Spleen (tissue), 11 donors: ENCODE measurements around the gene EDN2. TPM values are rescaled to one million over a fixed set of nuclear protein-coding genes. Genes with fewer than 3 reads are reported as not detected.

ENCODE experiments used
- DNase-seq: peaks from one replicate; pipeline ENCODE4 v3.0.0-alpha.2; 2020
- H3K27ac ChIP-seq, 8 donors: fragments of 200-600 bp; sonication (generic) in 7 of 8; 1 replicate in 4 of 8; 2 replicates in 4 of 8; pipeline versions ENCODE4 v1.5.0 to v1.8.0; 2016 to 2021; ENCODE audit warnings: inconsistent platforms in 4 of 8, mild to moderate bottlenecking in 4 of 8, moderate library complexity in 1 of 8
- H3K27me3 ChIP-seq, 7 donors: fragments of 200-600 bp; sonication (generic) in 6 of 7; replicated peaks in 1 of 7; 1 replicate in 4 of 7; 2 replicates in 3 of 7; pipeline versions ENCODE4 v1.5.0 to v1.8.0; 2016 to 2021; ENCODE audit warnings: inconsistent platforms in 3 of 7, mild to moderate bottlenecking in 1 of 7
- H3K36me3 ChIP-seq, 6 donors: fragments of 200-600 bp; sonication (generic) in 5 of 6; 1 replicate in 4 of 6; 2 replicates in 2 of 6; pipeline versions ENCODE4 v1.5.0 to v1.8.0; 2016 to 2021; ENCODE audit warnings: inconsistent platforms in 2 of 6
- H3K4me1 ChIP-seq, 6 donors: fragments of 200-600 bp; sonication (generic) in 5 of 6; 1 replicate in 3 of 6; 2 replicates in 3 of 6; pipeline versions ENCODE4 v1.5.0 to v1.8.0; 2016 to 2021; ENCODE audit warnings: inconsistent platforms in 3 of 6
- H3K4me3 ChIP-seq, 8 donors: fragments of 200-600 bp; sonication (generic) in 7 of 8; 1 replicate in 4 of 8; 2 replicates in 4 of 8; pipeline versions ENCODE4 v1.5.0 to v1.8.0; 2016 to 2021; ENCODE audit warnings: inconsistent platforms in 4 of 8, mild to moderate bottlenecking in 4 of 8, moderate library complexity in 2 of 8
- H3K9me3 ChIP-seq, 8 donors: fragments of 200-600 bp; sonication (generic) in 7 of 8; 1 replicate in 4 of 8; 2 replicates in 4 of 8; pipeline versions ENCODE4 v1.5.0 to v1.8.0; 2016 to 2021; ENCODE audit warnings: inconsistent platforms in 4 of 8
- POLR2A ChIP-seq, 3 donors: fragments of 450-650 bp; IDR thresholded peaks; one replicate each; pipeline ENCODE4 v1.5.1; 2017; ENCODE audit warnings: antibody characterized with exemption in 3 of 3, mild to moderate bottlenecking in 1 of 3
- POLR2AphosphoS5 ChIP-seq, 3 donors: sonication (generic); formaldehyde crosslinking; IDR thresholded peaks; one replicate each; pipeline ENCODE4 v1.5.1; 2017; ENCODE audit warnings: antibody characterized with exemption in 3 of 3
- WGBS, 5 donors: extraction: QIAGEN DNeasy Blood & Tissue Kit in 3 of 5; methylation state at CpG; one replicate each; pipeline versions ENCODE4 v1.1.5 to v1.1.7; 2013 to 2018; 5-methylcytosine and 5-hydroxymethylcytosine counted together
- intact Hi-C: fragments of 100-400 bp; cut with DNase I; formaldehyde crosslinking; loops from one replicate; pipeline ENCODE4 v1.15.0; 2023; ENCODE audit warnings: low total_unique reads
- polyA plus RNA-seq, 3 donors: library from polyadenylated mRNA; stranded (reverse); fragments of 200-250 nt; gene quantifications; one replicate each; pipeline ENCODE4 v1.2.1, GENCODE V29; 2013
- total RNA-seq, 7 donors: library from RNA; depleted of rRNA in 3 of 7; stranded (reverse); fragments of >200 nt in 3 of 7; fragmentation: NEBNext Ultra II Directional in 4 of 7; extraction: Animal tissue kit (Norgen Biotek cat#: 25700) in 4 of 7; gene quantifications; one replicate each; pipeline versions ENCODE4 v1.1.0 to v1.2.1, GENCODE V29; 2016 to 2021
- TF ChIP-seq, protein P1 (sequence below), 11 experiments: fragments of 200-600 bp in 7 of 11; fragments of 450-650 bp in 4 of 11; sonication (generic) in 4 of 11; IDR thresholded peaks in 8 of 11; conservative IDR thresholded peaks in 3 of 11; 1 replicate in 7 of 11; 2 replicates in 4 of 11; pipeline versions ENCODE4 v1.4.0 to v1.8.0; 2016 to 2021; ENCODE audit warnings: antibody characterized with exemption in 11 of 11, inconsistent platforms in 4 of 11, mild to moderate bottlenecking in 1 of 11
- donor health status: healthy with polysubstance abuse.
- donor health status: DM: no; HTN: no; CAD: no; lungs with moderate emphysema.
- donor health status: DM: no; HTN: no; CAD: no.
- donor health status: Bipolar disorder and iron deficiency.
- donor health status: healthy.
- donor health status: DM: no; HTN: no; CAD: no.
- donor health status: DM: yes; HTN: yes; CAD: no.

Gene EDN2
- total and polyA plus RNA-seq, 10 donors: not detected

DNA sequence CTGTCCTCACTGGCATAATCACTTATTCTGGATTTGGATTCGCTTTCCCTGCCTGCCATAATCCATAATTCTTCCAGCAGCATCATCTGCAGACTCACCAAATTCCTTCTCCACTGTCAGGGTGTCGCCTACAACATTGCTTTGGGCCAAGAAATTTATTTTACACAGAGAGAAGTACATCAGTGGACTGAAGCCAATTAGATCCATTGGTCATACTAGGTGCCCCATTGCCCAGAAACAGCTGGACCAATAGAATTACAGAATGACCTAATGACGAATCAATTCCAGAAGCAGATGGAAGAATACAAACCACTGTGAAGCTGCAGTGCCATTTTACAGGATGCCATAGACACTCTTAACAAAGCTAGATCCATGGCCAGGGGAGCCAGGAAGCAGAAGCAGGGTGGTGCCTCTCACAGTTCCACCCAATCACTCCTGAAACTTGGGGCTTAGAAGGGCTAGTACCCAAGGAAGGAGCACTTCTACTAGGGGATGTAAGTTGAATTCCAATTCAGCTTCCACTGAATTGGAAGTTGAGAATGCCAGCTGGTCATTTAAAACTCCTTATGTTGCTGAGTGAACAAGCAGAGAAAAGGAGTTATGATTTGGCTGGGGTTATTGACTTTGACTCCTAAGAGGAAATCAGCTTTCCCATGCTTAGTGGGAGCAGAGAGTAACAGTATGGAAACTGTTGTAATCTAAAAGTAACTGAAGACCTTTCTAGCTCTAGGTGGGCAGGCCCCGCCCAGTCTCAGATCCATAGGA lies 44.0 kb downstream of the EDN2 start:
- H3K27me3 ChIP-seq: peaks cover 0 to 16% (median 0%) of the 10 kb centered on the region in 7 donors
- H3K9me3 ChIP-seq: peaks cover 0 to 22% (median 16%) of the 10 kb centered on the region in 8 donors
- no peaks in the 10 kb centered on the region for H3K36me3 ChIP-seq
- intact Hi-C loops: no loop called here
- H3K4me1 ChIP-seq: peaks cover 0 to 5% (median 1%) of the 10 kb centered on the region in 6 donors
- WGBS, 5 donors: 78 to 91% (median 83%) methylated on average over 4 of the region's 4 CpGs
- H3K4me3 ChIP-seq: no peak overlapping the region
- no peak for DNase-seq
- no peak for TF ChIP-seq POLR2A (IDR thresholded peaks at IDR 0.05)
- TF ChIP-seq POLR2AphosphoS5 (IDR thresholded peaks at IDR 0.05): no peak
- TF ChIP-seq, protein P1, sequence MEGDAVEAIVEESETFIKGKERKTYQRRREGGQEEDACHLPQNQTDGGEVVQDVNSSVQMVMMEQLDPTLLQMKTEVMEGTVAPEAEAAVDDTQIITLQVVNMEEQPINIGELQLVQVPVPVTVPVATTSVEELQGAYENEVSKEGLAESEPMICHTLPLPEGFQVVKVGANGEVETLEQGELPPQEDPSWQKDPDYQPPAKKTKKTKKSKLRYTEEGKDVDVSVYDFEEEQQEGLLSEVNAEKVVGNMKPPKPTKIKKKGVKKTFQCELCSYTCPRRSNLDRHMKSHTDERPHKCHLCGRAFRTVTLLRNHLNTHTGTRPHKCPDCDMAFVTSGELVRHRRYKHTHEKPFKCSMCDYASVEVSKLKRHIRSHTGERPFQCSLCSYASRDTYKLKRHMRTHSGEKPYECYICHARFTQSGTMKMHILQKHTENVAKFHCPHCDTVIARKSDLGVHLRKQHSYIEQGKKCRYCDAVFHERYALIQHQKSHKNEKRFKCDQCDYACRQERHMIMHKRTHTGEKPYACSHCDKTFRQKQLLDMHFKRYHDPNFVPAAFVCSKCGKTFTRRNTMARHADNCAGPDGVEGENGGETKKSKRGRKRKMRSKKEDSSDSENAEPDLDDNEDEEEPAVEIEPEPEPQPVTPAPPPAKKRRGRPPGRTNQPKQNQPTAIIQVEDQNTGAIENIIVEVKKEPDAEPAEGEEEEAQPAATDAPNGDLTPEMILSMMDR (IDR thresholded peaks at IDR 0.05 in 8 of 11, conservative IDR thresholded peaks at IDR 0.05 in 3 of 11): no peak
- H3K27ac ChIP-seq: no peak overlapping the region

DNA sequence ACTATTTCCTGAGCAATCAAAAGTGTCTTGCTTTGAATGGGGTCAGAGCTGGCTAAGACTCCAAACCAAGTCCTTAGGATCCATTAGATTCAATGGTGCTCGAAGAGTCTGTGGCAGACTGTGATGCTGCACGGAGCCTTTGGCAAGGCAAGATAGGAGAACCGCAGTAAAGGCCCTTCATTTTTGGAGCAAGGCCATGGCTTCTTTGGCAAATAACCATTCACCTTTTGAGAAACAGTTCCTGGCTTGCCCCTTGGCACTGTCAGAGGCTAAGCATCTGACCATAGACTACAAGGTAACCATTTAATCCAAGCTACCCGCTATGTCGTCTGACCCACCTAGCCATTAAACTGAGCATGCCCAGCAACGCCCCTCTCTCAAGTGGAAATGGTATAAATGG lies 45.2 kb downstream of the EDN2 start:
- no peak overlapping the region for H3K27ac ChIP-seq
- H3K9me3 ChIP-seq: peaks cover 0 to 10% (median 7%) of the 10 kb centered on the region in 8 donors
- no peak for DNase-seq
- TF ChIP-seq POLR2AphosphoS5 (IDR thresholded peaks at IDR 0.05): no peak
- TF ChIP-seq, protein P1 (IDR thresholded peaks at IDR 0.05 in 8 of 11, conservative IDR thresholded peaks at IDR 0.05 in 3 of 11): no peak
- TF ChIP-seq POLR2A (IDR thresholded peaks at IDR 0.05): no peak
- peaks cover 0 to 11% (median 4%) of the 10 kb centered on the region in 6 donors for H3K4me1 ChIP-seq
- intact Hi-C loops: no loop called here
- H3K36me3 ChIP-seq: no peaks in the 10 kb centered on the region
- H3K27me3 ChIP-seq: peaks cover 0 to 29% (median 0%) of the 10 kb centered on the region in 7 donors
- no peak overlapping the region for H3K4me3 ChIP-seq
- WGBS, 5 donors: 73 to 81% (median 79%) methylated on average over 6 of the region's 6 CpGs

DNA sequence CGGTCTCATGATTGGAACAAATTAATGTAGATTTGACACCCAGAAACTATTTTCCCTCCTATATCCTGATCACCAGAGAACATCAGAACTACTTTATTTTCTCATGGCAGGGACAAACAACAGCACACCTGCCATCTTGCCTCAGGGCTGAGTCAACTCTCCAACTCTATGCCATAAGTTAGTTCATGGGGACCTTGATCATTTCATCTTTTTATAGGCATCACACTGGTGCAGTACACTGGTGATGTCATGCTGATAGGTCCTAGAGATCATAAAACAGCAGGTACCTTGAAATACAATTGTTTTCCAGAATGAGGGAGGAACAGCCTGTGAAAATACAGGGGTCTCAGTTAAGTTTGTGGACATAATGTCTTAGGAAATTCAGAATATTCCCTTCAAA lies 45.8 kb downstream of the EDN2 start:
- Histone ChIP-seq H3K4me1 (peaks cover 0 to 13% (median 4%) of the 10 kb centered on the region in 6 donors), H3K9me3 (peaks cover 0 to 5% (median 2%) of the 10 kb centered on the region in 8 donors), H3K4me3 (no peak overlapping the region), H3K36me3 (no peaks in the 10 kb centered on the region), H3K27ac (no peak overlapping the region), H3K27me3 (peaks cover 0 to 32% (median 0%) of the 10 kb centered on the region in 7 donors)
- intact Hi-C loops: no loop called here
- TF ChIP-seq, protein P1 (IDR thresholded peaks at IDR 0.05 in 8 of 11, conservative IDR thresholded peaks at IDR 0.05 in 3 of 11): no peak
- TF ChIP-seq POLR2AphosphoS5 (IDR thresholded peaks at IDR 0.05) (no peak), POLR2A (IDR thresholded peaks at IDR 0.05) (no peak)
- 87 to 100% (median 100%) methylated on average over 1 of the region's 1 CpG for WGBS, 5 donors
- no peak for DNase-seq

DNA sequence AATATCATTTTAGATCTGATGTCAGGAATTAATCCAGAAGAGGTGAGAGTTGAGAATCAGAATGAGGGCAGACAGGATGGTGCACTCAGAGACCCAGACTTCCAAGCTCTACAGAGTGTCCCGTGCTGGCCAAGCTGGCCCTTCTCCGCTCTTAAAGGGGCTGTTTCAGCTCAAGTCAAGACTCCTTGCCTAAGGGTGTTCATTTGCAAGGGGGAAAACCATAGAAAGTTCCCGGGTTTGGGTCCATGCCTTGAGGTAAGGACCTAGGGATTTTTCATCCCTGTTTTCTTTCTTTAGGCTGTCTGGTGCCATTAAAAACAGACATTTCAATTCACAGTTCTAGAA lies 47.5 kb downstream of the EDN2 start:
- intact Hi-C loops: no loop called here
- Histone ChIP-seq H3K27ac (no peak overlapping the region), H3K4me1 (peaks cover 0 to 30% (median 17%) of the 10 kb centered on the region in 6 donors), H3K36me3 (no peaks in the 10 kb centered on the region), H3K4me3 (no peak overlapping the region), H3K27me3 (peaks cover 0 to 45% (median 0%) of the 10 kb centered on the region in 7 donors), H3K9me3 (no peaks in the 10 kb centered on the region)
- WGBS, 5 donors: 73 to 86% (median 83%) methylated on average over 3 of the region's 3 CpGs
- TF ChIP-seq POLR2A (IDR thresholded peaks at IDR 0.05) (no peak), POLR2AphosphoS5 (IDR thresholded peaks at IDR 0.05) (no peak)
- TF ChIP-seq, protein P1 (IDR thresholded peaks at IDR 0.05 in 8 of 11, conservative IDR thresholded peaks at IDR 0.05 in 3 of 11): no peak
- no peak for DNase-seq
